NCI-H128 (cell line): ENCODE results near the gene LIM2.
"Not testable (repeated sequence)": the region's sequence is repeated elsewhere in the genome, so short reads cannot be mapped to it uniquely, and the experiment has no call there.

ENCODE experiments used
- DNase-seq: peaks from one replicate; lab custom pipeline; 2025; ENCODE audit not compliant: unreplicated experiment; lab: John Stamatoyannopoulos, UW

Gene LIM2

DNA sequence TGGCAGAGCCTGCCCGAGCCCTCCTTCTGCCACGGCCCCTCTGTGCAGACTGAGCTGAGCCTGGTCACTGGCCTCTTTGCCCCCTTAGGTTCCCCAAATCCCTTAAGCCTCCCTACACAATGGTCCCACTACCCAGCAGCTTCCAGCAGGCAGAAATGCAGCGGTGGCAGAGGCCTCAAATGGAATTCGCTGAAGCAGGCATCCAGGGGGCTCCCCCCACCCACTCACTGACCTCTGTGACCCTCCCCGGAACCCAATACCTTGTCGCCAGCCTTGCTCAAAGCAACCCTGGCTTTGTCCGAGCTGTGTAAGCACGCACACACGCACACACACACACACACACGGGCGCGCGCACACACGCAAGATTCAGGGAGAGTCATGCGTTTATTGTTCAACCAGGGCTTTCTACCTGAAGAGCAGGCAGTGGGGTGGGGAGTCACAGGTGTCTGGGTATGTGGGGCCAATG, at the start of gene LIM2:
TSS of gene LIM2 (minus strand) at position 51 of the 466 bp plus-strand sequence. CDS start 531 bp downstream, outside the sequence.
- no peak for DNase-seq

- no peak for DNase-seq
Observed at GRCh38 chr19:51434456-51434855, 46.7 kb upstream of the LIM2 start.

GRCh38 chr19:51433043-51433442, 45.3 kb upstream of the LIM2 start:
- DNase-seq, result no peak

- DNase-seq, result no peak
Observed at GRCh38 chr19:51431124-51431523, 43.4 kb upstream of the LIM2 start.

DNA sequence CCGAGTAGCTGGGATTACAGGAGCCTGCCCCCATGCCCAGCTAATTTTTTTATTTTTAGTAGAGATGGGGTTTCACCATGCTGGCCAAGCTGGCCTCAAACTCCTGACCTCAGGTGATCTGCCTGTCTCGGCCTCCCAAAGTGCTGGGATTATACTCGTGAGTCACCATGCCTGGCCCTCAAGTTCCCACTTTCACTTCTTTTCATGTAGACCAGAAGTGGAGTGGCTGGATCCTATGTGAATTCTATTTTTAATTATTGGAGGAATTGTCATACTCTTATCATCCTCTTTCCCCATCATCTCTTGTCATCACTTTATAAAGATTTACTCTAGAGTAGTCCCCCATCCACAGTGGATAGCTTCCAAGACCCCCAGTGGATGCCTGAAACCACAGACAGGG, 42.4 kb upstream of the LIM2 start:
- DNase-seq, result no peak

DNA sequence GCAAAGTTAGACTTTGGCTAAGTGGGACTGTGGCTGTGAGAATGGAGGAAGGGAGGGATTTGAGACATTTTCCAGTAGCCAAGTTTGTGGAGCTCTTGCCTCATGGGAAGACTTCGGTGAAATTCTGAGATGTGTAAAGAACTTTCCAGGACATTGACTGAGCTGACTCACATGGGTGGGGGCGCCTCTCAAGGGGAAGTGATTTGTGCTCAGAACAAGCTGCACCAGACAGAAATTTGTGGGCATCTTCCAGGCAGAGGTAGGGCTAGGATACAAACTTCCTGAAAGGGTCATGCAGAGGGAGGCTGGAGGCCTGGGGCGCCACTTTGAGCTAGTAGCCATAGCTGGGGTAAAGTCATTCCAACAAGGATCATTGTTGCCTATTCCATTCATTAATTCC, 39.4 kb upstream of the LIM2 start:
- no peak for DNase-seq

GRCh38 chr19:51422053-51422448, 34.3 kb upstream of the LIM2 start:
- DNase-seq, result no peak

- no peak for DNase-seq
Observed at GRCh38 chr19:51421229-51422052, 33.7 kb upstream of the LIM2 start.

GRCh38 chr19:51420511-51420910, 32.7 kb upstream of the LIM2 start:
- not testable (repeated sequence) for DNase-seq

DNA sequence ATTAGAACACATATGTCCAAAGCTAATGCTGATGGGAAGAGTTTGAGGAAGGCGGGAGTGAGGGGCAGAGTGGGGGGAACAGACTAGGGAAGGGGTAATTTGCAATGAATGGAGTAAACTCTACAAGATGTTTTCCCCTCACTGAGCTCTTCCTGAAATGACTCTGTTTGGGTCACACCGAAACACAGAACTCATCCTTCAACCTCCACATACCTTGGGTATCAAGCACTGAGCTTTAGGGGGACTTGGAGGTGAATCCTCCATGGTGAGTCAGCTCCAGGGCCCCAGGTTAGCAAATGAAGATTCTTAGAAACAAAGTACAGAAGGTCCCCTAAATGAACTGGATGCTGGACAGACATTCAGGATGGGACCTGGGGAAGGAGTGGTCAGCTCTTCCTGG, 30.9 kb upstream of the LIM2 start:
- DNase-seq, result no peak

DNA sequence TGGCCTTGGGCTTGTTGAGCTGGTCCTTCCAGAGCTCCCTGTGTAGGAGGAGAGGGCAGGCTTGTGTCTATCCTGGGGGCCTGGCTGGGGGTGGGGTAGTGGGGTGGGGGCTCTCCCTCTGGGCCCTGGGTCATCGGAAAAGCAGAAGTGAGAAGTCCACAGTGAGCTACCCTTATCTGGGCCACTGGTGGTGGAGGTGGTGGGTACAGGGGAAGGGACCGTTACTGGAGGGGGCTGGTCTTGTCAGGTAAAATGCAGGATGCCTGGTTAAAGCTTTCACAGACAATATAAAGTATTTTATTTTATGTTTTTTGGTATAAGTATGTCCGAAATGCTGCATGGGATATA, 30.0 kb upstream of the LIM2 start:
- DNase-seq, result no peak

GRCh38 chr19:51417107-51417809, 29.5 kb upstream of the LIM2 start, which contains the start of gene SIGLEC10:
TSS of gene SIGLEC10 (minus strand) at chr19:51417642. CDS start at chr19:51417581, 61 bp downstream.
- DNase-seq, result no peak

- not testable (repeated sequence) for DNase-seq
Observed at GRCh38 chr19:51416422-51416821, 28.6 kb upstream of the LIM2 start.

GRCh38 chr19:51415187-51415586, 27.4 kb upstream of the LIM2 start:
- no peak for DNase-seq

DNA sequence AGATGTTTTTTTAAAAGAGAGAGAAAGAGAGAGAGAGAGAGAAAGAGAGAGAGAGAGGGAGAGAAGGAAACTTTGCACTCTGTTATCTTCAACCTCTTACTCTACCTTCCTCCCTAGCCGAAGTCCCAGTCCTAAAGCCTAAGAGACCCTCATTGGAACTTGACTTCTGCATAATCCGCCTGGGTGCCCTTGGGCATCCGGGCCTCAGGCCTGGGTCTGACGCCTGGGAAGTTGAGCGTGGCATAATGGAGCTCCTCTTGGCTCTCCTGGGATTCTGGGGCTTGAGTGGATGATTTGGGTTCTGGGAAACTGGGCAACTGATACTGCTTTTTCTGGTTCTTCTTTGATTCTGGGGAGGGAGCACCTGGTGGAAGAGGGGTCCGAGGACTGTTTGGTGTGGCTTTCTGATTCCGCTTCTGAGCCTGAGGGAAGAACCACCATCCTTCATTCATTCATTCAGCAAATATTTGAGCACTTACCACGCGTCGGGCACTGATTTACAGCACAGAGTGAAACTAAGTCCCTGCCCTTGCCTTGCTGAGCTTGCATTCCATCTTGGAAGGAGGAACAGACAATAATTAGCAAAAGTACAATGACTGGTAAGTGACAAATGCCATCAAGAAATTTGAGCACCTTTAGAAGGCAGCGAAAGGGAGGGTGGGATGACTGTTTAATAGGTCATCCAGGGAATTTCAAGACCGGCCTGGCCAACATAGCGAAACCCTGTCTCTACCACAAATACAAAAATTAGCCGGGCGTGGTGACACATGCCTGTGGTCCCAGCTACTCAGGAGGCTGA, 23.4 kb upstream of the LIM2 start:
- no peak for DNase-seq

DNA sequence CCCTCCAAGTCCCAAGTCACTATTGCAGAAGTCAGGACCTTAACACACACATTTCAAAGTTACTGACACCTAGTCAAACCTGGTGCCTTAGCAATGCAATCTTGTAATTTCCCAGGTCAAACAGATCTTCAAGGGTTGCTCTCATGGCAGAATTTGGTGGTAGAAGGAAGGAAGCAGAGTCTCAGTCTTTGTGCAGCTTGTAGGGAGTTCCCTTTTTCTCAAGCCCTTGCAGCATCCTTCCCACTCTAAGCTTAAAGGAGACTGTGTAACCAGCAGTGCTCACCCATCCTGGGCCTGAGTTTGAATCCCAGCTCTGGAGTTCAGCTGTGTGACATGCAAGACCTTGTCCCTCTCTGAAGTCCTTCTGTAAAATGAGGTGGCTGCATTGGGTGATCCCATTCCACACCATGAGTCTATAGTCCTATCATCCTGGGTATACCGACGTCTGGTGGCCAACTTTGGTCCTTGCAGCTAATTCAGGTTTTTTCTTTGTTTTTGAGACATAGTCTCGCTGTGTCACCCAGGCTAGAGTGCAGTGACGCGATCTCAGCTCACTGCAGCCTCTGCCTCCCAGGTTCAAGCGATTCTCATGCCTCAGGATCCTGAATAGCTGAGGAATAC, 19.8 kb upstream of the LIM2 start:
- no peak for DNase-seq

DNA sequence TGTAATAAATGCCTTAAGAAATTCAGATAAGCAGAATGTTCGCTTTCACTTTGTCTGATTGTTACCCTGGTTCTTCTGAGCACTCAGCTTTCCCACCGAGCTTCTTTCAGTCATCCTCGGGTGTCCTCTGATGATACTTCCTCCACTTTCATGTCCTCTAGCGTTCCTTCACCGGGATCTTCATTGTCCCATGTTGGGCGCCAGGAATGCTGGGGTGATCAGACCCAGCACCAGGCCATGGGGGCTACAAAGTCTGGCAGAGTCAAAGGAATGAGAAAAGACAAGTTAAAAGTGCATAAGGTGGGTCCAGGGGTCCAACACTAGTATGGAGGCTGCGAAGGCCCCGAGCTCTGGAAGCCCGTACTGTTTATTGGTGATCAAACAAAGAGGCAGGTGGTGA, 14.3 kb upstream of the LIM2 start:
- no peak for DNase-seq

GRCh38 chr19:51399936-51400335, 12.2 kb upstream of the LIM2 start:
- not testable (repeated sequence) for DNase-seq

DNA sequence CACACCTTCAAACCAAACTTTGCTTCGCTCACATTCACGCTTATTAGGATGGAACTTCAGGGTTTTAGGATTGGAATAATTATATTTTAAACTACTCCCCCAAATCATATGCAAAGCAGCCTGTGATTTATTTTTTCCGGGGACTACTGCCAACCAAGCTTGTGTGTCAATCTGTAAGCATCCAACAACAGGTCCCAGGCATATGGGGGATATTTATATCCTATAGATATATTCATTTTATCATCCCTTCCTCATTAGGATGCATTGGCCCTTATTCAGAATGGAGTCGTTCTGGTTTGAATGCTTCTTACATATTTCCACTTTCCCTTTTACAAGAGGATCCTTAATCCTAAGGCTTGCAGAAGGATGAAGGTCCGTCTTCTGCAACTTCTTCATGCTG, 11.5 kb upstream of the LIM2 start:
- no peak for DNase-seq

- DNase-seq, result no peak
Observed at GRCh38 chr19:51398096-51398704, 10.4 kb upstream of the LIM2 start.

- DNase-seq, result not testable (repeated sequence)
Observed at GRCh38 chr19:51397453-51397852, 9.7 kb upstream of the LIM2 start.
